Ishikawa (cell line): ENCODE data around the gene DNAL4.

Experiments used
- CEBPB ChIP-seq: IDR thresholded peaks from 2 replicates; pipeline ENCODE4 v1.6.1; 2012
- CREB1 ChIP-seq: IDR thresholded peaks from 2 replicates; pipeline ENCODE4 v1.6.1; 2012; ENCODE audit warnings: low read depth
- EGR1 ChIP-seq: IDR thresholded peaks from 2 replicates; pipeline ENCODE4 v1.6.1; 2012
- EP300 ChIP-seq: IDR thresholded peaks from 2 replicates; pipeline ENCODE4 v1.6.1; 2012; ENCODE audit warnings: borderline replicate concordance
- FOXM1 ChIP-seq: IDR thresholded peaks from 2 replicates; pipeline ENCODE4 v1.6.1; 2012; ENCODE audit warnings: low read depth, borderline replicate concordance
- MAX ChIP-seq: IDR thresholded peaks from 2 replicates; pipeline ENCODE4 v1.6.1; 2012
- NFIC ChIP-seq: IDR thresholded peaks from 2 replicates; pipeline ENCODE4 v1.6.1; 2012
- RAD21 ChIP-seq: IDR thresholded peaks from 2 replicates; pipeline ENCODE4 v1.6.1; 2012; ENCODE audit warnings: low read depth
- TAF1 ChIP-seq: IDR thresholded peaks from 2 replicates; pipeline ENCODE4 v1.6.1; 2012; ENCODE audit warnings: low read depth, mild to moderate bottlenecking
- TCF12 ChIP-seq: IDR thresholded peaks from 2 replicates; pipeline ENCODE4 v1.6.1; 2012; ENCODE audit warnings: low read depth
- TEAD4 ChIP-seq: IDR thresholded peaks from 2 replicates; pipeline ENCODE4 v1.6.1; 2012
- USF1 ChIP-seq: IDR thresholded peaks from 2 replicates; pipeline ENCODE4 v1.6.1; 2012
- YY1 ChIP-seq: IDR thresholded peaks from 2 replicates; pipeline ENCODE4 v1.6.1; 2012; ENCODE audit warnings: low read depth
- ZBTB7A ChIP-seq: IDR thresholded peaks from 2 replicates; pipeline ENCODE4 v1.6.1; 2012; ENCODE audit warnings: low read depth
- TF ChIP-seq, protein P1 (sequence below): IDR thresholded peaks from 2 replicates; pipeline ENCODE4 v1.6.1; 2012; ENCODE audit warnings: low read depth, mild to moderate bottlenecking

The DNAL4 gene

GRCh38 chr22:38783095-38783615 lies 10.8 kb downstream of the DNAL4 start:
- TF ChIP-seq RAD21 (no peak), TAF1 (no peak), FOXM1 (no peak), NFIC (no peak), USF1 (no peak), CEBPB (no peak), ZBTB7A (no peak), YY1 (no peak), CREB1 (no peak), EP300 (no peak), MAX (no peak)

- TF ChIP-seq EP300 = no peak
- TF ChIP-seq YY1 = no peak
- TF ChIP-seq CEBPB = no peak
- TF ChIP-seq, protein P1, sequence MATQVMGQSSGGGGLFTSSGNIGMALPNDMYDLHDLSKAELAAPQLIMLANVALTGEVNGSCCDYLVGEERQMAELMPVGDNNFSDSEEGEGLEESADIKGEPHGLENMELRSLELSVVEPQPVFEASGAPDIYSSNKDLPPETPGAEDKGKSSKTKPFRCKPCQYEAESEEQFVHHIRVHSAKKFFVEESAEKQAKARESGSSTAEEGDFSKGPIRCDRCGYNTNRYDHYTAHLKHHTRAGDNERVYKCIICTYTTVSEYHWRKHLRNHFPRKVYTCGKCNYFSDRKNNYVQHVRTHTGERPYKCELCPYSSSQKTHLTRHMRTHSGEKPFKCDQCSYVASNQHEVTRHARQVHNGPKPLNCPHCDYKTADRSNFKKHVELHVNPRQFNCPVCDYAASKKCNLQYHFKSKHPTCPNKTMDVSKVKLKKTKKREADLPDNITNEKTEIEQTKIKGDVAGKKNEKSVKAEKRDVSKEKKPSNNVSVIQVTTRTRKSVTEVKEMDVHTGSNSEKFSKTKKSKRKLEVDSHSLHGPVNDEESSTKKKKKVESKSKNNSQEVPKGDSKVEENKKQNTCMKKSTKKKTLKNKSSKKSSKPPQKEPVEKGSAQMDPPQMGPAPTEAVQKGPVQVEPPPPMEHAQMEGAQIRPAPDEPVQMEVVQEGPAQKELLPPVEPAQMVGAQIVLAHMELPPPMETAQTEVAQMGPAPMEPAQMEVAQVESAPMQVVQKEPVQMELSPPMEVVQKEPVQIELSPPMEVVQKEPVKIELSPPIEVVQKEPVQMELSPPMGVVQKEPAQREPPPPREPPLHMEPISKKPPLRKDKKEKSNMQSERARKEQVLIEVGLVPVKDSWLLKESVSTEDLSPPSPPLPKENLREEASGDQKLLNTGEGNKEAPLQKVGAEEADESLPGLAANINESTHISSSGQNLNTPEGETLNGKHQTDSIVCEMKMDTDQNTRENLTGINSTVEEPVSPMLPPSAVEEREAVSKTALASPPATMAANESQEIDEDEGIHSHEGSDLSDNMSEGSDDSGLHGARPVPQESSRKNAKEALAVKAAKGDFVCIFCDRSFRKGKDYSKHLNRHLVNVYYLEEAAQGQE = no peak
- TF ChIP-seq NFIC = no peak
- no peak for TF ChIP-seq RAD21
- no peak for TF ChIP-seq TEAD4
- TF ChIP-seq MAX = no peak
These were observed 11.4 kb downstream of the DNAL4 start for GRCh38 chr22:38782402-38783094.

GRCh38 chr22:38781033-38781432 lies 12.9 kb downstream of the DNAL4 start:
- no peak for TF ChIP-seq TCF12
- no peak for TF ChIP-seq EP300
- no peak for TF ChIP-seq YY1
- TF ChIP-seq RAD21 = no peak
- no peak for TF ChIP-seq ZBTB7A
- TF ChIP-seq FOXM1 = no peak
- TF ChIP-seq, protein P1 = no peak
- no peak for TF ChIP-seq CREB1
- no peak for TF ChIP-seq MAX
- no peak for TF ChIP-seq USF1
- TF ChIP-seq CEBPB = no peak
- no peak for TF ChIP-seq TEAD4
- no peak for TF ChIP-seq TAF1
- TF ChIP-seq EGR1 = no peak

DNA sequence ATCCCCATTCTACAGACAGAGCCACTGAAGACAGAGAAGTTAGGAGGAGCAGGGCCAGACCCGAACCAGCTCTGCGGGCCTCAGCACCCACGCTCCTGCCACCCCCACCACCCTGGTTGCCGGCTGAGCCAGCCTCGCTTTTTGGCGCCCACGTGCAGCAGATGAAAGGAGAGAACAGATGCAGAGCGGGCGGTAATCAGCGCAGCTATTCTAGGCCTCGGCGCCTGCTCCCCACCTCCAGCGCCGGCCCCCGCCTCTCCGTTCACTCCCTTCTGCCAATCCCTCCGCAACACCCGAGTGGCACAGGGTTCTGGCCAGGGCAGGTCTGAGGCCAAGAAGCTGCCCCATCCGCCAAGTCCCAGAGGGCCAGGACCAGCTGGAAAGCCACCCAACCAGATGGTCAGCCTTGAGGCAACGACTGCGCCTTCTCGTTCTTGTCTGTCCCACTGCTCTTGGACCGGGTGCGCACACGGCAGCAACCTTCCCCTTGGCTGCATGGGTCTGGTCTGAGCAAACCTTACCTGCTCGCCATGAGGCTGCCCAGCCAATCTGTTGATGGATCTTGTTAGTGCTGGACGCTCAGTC lies 16.8 kb downstream of the DNAL4 start:
- TF ChIP-seq, protein P1 = no peak
- TF ChIP-seq FOXM1 (no peak), YY1 (no peak), ZBTB7A (no peak), CREB1 (no peak), EGR1 (no peak), USF1 (no peak), MAX (no peak), EP300 (no peak), NFIC (no peak), RAD21 (no peak)
